ENCODE results near the gene COQ4. TPM values are rescaled to one million over a fixed set of nuclear protein-coding genes. Genes with fewer than 3 reads are reported as not detected.

The COQ4 gene
- total RNA-seq, 2 donors from 2014 or later, result 40.8 to 59.5 TPM

- intact Hi-C loops (cut with DNase I), result loop anchor here (5.0 kb wide), 1 partner anchor 145 kb away; no protein-coding TSS in a partner anchor
- no peak overlapping the region for H3K4me3 ChIP-seq
- no peaks in the 10 kb centered on the region for H3K9me3 ChIP-seq
- H3K27ac ChIP-seq, result no peak overlapping the region
- no peaks in the 10 kb centered on the region for H3K27me3 ChIP-seq
- DNase-seq, result no peak
- peaks cover 5% of the 10 kb centered on the region for H3K36me3 ChIP-seq
- no peaks in the 10 kb centered on the region for H3K4me1 ChIP-seq
- TF ChIP-seq CTCF (IDR thresholded peaks at IDR 0.05), result no peak
- no peak overlapping the region for H3K9ac ChIP-seq (ENCODE audit: low read depth in 2 of 2, low read length in 2 of 2)
These were observed 59.6 kb downstream of the COQ4 start for GRCh38 chr9:128382261-128382660.

GRCh38 chr9:128383007-128383753 lies 60.5 kb downstream of the COQ4 start:
- TF ChIP-seq CTCF (IDR thresholded peaks at IDR 0.05), result no peak
- no peaks in the 10 kb centered on the region for H3K9me3 ChIP-seq
- H3K9ac ChIP-seq (ENCODE audit: low read depth in 2 of 2, low read length in 2 of 2), result no peak overlapping the region
- no peak for DNase-seq
- intact Hi-C loops (cut with DNase I), result loop anchor here (5.0 kb wide), 1 partner anchor 146 kb away; no protein-coding TSS in a partner anchor
- H3K27ac ChIP-seq, result no peak overlapping the region
- no peaks in the 10 kb centered on the region for H3K4me1 ChIP-seq
- H3K36me3 ChIP-seq, result peaks cover 5% of the 10 kb centered on the region
- no peaks in the 10 kb centered on the region for H3K27me3 ChIP-seq
- H3K4me3 ChIP-seq, result no peak overlapping the region

Other genes starting within 250 kb of the COQ4 start
- gene PTGES2, start 195.1 kb upstream of the COQ4 start, total RNA-seq, result 100 to 1,000 TPM in 1 of 2 donors, 10 to 100 TPM in 1; 93.7 to 142 TPM
- 100 to 1,000 TPM; 162 to 374 TPM for gene LCN2, start 173.4 kb upstream of the COQ4 start, total RNA-seq
- 10 to 100 TPM; 47.5 to 53.0 TPM for gene BBLN, start 162.6 kb upstream of the COQ4 start, total RNA-seq
- gene CIZ1, start 131.3 kb upstream of the COQ4 start, total RNA-seq, result 10 to 100 TPM; 97.5 to 97.7 TPM
- 1 to 10 TPM; 2.5 to 6.8 TPM for gene DNM1, start 119.5 kb upstream of the COQ4 start, total RNA-seq
- gene GOLGA2, start 46.8 kb upstream of the COQ4 start, total RNA-seq, result 10 to 100 TPM; 88.6 to 92.2 TPM
- 10 to 100 TPM; 14.4 to 24.2 TPM for gene SWI5, start 46.6 kb upstream of the COQ4 start, total RNA-seq
- gene TRUB2, start 392 bp upstream of the COQ4 start, total RNA-seq, result 10 to 100 TPM; 24.5 to 40.0 TPM
- gene SLC27A4, start 17.7 kb downstream of the COQ4 start, total RNA-seq, result 10 to 100 TPM; 26.8 to 68.3 TPM
- gene URM1, start 48.5 kb downstream of the COQ4 start, total RNA-seq, result 10 to 100 TPM; 55.2 to 77.3 TPM
- 1 to 10 TPM; 4.9 to 9.3 TPM for gene CERCAM, start 98.0 kb downstream of the COQ4 start, total RNA-seq
- 10 to 100 TPM; 14.9 to 36.2 TPM for gene ODF2, start 133.2 kb downstream of the COQ4 start, total RNA-seq
- gene GLE1, start 181.9 kb downstream of the COQ4 start, total RNA-seq, result 10 to 100 TPM; 30.7 to 44.5 TPM
- gene SPTAN1, start 229.7 kb downstream of the COQ4 start, total RNA-seq, result 100 to 1,000 TPM; 263 to 282 TPM